HEK293T (cell line): Measurements from ENCODE around the gene ZNF608.

Experiments used
- CTCF ChIA-PET: fragments of 350-600 bp; formaldehyde crosslinking; extraction: SDS; loops from one replicate; lab custom pipeline; 2021; ENCODE audit warnings: antibody characterized with exemption, inconsistent platforms; lab: Yijun Ruan, JAX
- POLR2A ChIA-PET: fragments of 350-600 bp; formaldehyde crosslinking; extraction: SDS; loops from one replicate; lab custom pipeline; 2020; ENCODE audit warnings: antibody characterized with exemption, inconsistent platforms; lab: Yijun Ruan, JAX
- DNase-seq: peaks from one replicate; pipeline ENCODE4 v3.0.0; 2012; ENCODE audit warnings: mixed read lengths; ENCODE audit errors: extremely low spot score
- ARNT ChIP-seq: fragments of 450-650 bp; IDR thresholded peaks from 2 replicates; pipeline ENCODE4 v1.6.1; 2017; ENCODE audit warnings: mild to moderate bottlenecking
- BHLHE40 ChIP-seq: fragments of 450-650 bp; IDR thresholded peaks from 2 replicates; pipeline ENCODE4 v1.6.1; 2016; ENCODE audit warnings: mild to moderate bottlenecking, moderate library complexity, borderline replicate concordance
- CTBP1 ChIP-seq: fragments of 450-650 bp; IDR thresholded peaks from 2 replicates; pipeline ENCODE4 v1.6.1; 2016; ENCODE audit warnings: borderline replicate concordance
- ELF4 ChIP-seq: fragments of 450-650 bp; IDR thresholded peaks from 2 replicates; pipeline ENCODE4 v1.6.1; 2017; ENCODE audit warnings: antibody characterized with exemption
- FOXA1 ChIP-seq: fragments of 450-650 bp; IDR thresholded peaks from 2 replicates; pipeline ENCODE4 v1.6.1; 2016; ENCODE audit warnings: mild to moderate bottlenecking
- FOXK2 ChIP-seq: fragments of 450-650 bp; IDR thresholded peaks from 2 replicates; pipeline ENCODE4 v1.6.1; 2016; ENCODE audit warnings: mild to moderate bottlenecking
- FOXM1 ChIP-seq: fragments of 450-650 bp; IDR thresholded peaks from 2 replicates; pipeline ENCODE4 v1.6.1; 2017; ENCODE audit warnings: mild to moderate bottlenecking, borderline replicate concordance
- HDGF ChIP-seq: fragments of 450-650 bp; IDR thresholded peaks from 2 replicates; pipeline ENCODE4 v1.6.1; 2017; ENCODE audit warnings: antibody characterized with exemption, borderline replicate concordance
- L3MBTL2 ChIP-seq: fragments of 450-650 bp; conservative IDR thresholded peaks from 2 replicates; pipeline ENCODE4 v1.6.1; 2016; ENCODE audit warnings: mild to moderate bottlenecking
- LEF1 ChIP-seq: fragments of 450-650 bp; IDR thresholded peaks from 2 replicates; pipeline ENCODE4 v1.6.1; 2017; ENCODE audit warnings: mild to moderate bottlenecking, borderline replicate concordance
- NFRKB ChIP-seq: fragments of 450-650 bp; IDR thresholded peaks from 2 replicates; pipeline ENCODE4 v1.6.1; 2016; ENCODE audit warnings: mild to moderate bottlenecking, moderate library complexity
- PKNOX1 ChIP-seq: fragments of 450-650 bp; IDR thresholded peaks from 2 replicates; pipeline ENCODE4 v1.6.1; 2016
- SP1 ChIP-seq: fragments of 450-650 bp; IDR thresholded peaks from 2 replicates; pipeline ENCODE4 v1.6.1; 2017
- SUZ12 ChIP-seq: fragments of 450-650 bp; IDR thresholded peaks from 2 replicates; pipeline ENCODE4 v1.6.1; 2016; ENCODE audit warnings: mild to moderate bottlenecking
- TARDBP ChIP-seq: fragments of 450-650 bp; IDR thresholded peaks from 2 replicates; pipeline ENCODE4 v1.6.1; 2016
- ZNF384 ChIP-seq: fragments of 450-650 bp; IDR thresholded peaks from 2 replicates; pipeline ENCODE4 v1.6.1; 2016

The ZNF608 gene

DNA sequence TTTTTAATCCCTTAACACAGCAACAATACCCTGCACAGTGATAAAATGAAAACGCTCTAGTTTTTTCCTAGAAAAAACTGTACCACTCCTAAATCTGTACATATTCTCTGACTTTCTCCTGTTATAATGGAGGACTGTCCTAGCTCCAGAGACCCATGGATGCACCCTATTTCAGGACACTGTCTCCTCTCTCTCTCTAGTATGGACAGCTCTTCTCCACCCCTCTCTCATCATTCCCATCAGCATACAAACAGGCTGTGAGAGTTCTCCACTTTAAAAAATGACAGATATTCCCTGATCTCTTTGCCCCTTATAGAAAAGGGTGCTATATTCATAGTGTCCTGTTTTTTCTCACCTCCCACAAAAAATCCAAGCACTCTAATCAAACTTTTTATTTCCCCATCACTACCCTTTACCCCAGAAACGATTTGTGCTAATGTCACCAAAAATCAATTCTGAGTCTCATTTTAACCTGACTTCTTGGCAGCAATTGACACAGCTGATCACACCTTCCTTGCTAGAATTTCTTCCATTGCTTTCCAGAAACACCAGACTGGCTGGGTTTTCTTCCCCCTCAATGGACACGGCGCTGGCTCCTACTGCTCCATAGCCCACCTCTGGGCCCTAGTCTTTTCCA is 20.7 kb downstream of the ZNF608 start:
- ChIA-PET POLR2A (interaction anchor here (1.3 to 1.6 kb wide), 2 partner anchors 23 to 122 kb away, joined by 3 to 4 read pairs; no protein-coding TSS in a partner anchor), CTCF (interaction anchor here (0.9 kb wide), 1 partner anchor 10 kb away, joined by 4 read pairs; no protein-coding TSS in a partner anchor)
- no peak for TF ChIP-seq PKNOX1
- no peak for TF ChIP-seq ZNF384
- TF ChIP-seq TARDBP: no peak
- no peak for TF ChIP-seq ELF4
- no peak for TF ChIP-seq NFRKB
- no peak for TF ChIP-seq SP1
- no peak for TF ChIP-seq SUZ12
- no peak for TF ChIP-seq FOXM1
- TF ChIP-seq L3MBTL2: no peak
- TF ChIP-seq LEF1: no peak
- TF ChIP-seq HDGF: no peak
- no peak for TF ChIP-seq BHLHE40
- no peak for TF ChIP-seq FOXA1
- TF ChIP-seq CTBP1: no peak
- TF ChIP-seq FOXK2: no peak
- DNase-seq: no peak

DNA sequence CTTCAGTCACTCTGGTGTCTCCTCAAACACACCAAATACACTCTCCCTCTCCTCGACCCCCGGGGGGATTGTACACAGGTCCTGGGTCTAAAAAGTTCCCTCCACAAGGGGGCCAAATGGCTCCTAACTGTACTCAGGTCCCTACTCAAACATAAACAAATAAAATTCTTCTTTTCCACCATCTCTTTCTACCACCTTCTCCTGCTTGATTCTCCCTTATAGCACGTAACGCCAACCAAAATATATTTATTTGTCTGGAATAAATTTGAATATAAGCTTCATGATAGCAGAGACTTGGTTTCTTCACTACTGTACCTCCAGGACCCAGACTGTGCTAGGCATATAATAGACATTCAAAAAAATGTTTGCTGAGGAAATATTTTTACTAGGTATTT is 21.4 kb downstream of the ZNF608 start:
- ChIA-PET CTCF (interaction anchor here (0.6 to 1.0 kb wide), 5 partner anchors 11 to 800 kb away, joined by 3 to 4 read pairs (median 3); no protein-coding TSS in a partner anchor), POLR2A (interaction anchor here (1.3 kb wide), 1 partner anchor 24 kb away, joined by 3 read pairs; no protein-coding TSS in a partner anchor)
- DNase-seq: no peak
- TF ChIP-seq ZNF384: peak; percentile 62
- TF ChIP-seq FOXK2: no peak

DNA sequence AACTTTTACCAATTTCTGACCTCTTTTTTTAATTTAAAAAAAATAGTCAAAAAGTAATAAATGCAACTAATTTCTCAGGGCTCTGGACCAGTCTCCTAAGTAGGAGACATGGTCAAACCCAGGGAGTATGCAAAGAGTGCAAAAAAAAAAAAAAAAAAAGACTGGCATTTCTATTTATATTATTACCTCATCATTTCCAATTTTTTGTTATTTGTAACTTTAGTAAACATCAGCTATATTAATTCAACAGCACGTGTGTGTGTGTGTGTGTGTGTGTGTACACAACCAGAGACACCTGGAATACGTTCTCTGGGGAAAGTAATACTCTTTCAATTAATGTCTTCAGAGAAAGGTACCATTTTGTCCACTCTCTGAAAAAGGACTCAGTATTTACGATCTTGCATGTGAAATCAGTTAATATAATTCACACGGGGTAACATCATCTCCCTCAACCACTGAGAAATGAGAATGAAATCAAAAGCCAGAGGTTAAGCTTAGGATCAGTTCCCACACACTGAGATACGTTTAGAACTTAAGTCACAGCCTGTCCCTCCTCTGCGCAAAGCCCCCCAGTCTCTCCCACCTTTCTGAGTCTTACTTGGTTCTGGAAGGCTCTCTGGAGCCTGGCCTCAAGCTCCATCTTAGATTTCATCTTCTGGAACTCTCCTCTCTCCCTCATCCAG is 21.9 kb downstream of the ZNF608 start:
- ChIA-PET CTCF (interaction anchor here (0.6 to 1.0 kb wide), 5 partner anchors 11 to 800 kb away, joined by 3 to 4 read pairs (median 3); no protein-coding TSS in a partner anchor), POLR2A (interaction anchor here (1.3 kb wide), 1 partner anchor 24 kb away, joined by 3 read pairs; no protein-coding TSS in a partner anchor)
- TF ChIP-seq SP1: no peak
- no peak for TF ChIP-seq BHLHE40
- TF ChIP-seq NFRKB: no peak
- TF ChIP-seq ELF4: no peak
- TF ChIP-seq ZNF384: no peak
- no peak for TF ChIP-seq L3MBTL2
- no peak for DNase-seq

GRCh38 chr5:124721229-124721735 is 25.2 kb downstream of the ZNF608 start:
- TF ChIP-seq HDGF: no peak
- TF ChIP-seq L3MBTL2: no peak
- TF ChIP-seq FOXM1: no peak
- TF ChIP-seq FOXA1: no peak
- no peak for TF ChIP-seq PKNOX1
- no peak for TF ChIP-seq SUZ12
- no peak for TF ChIP-seq SP1
- ChIA-PET POLR2A (no interaction called here), CTCF (interaction anchor here (0.7 kb wide), 1 partner anchor 688 kb away, joined by 8 read pairs; no protein-coding TSS in a partner anchor)
- DNase-seq: no peak

GRCh38 chr5:124720593-124720992 is 25.8 kb downstream of the ZNF608 start:
- TF ChIP-seq ARNT (no peak), PKNOX1 (no peak), LEF1 (no peak), FOXM1 (no peak), BHLHE40 (no peak), L3MBTL2 (no peak), HDGF (no peak), SP1 (no peak), FOXA1 (no peak)
- ChIA-PET POLR2A (interaction anchor here (1.0 to 1.5 kb wide), 2 partner anchors 13 to 28 kb away, joined by 3 to 6 read pairs; no protein-coding TSS in a partner anchor), CTCF (interaction anchor here (0.7 kb wide), 2 partner anchors 81 to 689 kb away, joined by 3 to 8 read pairs; no protein-coding TSS in a partner anchor)
- no peak for DNase-seq
